ENCODE data around the gene XPNPEP2.

DNA sequence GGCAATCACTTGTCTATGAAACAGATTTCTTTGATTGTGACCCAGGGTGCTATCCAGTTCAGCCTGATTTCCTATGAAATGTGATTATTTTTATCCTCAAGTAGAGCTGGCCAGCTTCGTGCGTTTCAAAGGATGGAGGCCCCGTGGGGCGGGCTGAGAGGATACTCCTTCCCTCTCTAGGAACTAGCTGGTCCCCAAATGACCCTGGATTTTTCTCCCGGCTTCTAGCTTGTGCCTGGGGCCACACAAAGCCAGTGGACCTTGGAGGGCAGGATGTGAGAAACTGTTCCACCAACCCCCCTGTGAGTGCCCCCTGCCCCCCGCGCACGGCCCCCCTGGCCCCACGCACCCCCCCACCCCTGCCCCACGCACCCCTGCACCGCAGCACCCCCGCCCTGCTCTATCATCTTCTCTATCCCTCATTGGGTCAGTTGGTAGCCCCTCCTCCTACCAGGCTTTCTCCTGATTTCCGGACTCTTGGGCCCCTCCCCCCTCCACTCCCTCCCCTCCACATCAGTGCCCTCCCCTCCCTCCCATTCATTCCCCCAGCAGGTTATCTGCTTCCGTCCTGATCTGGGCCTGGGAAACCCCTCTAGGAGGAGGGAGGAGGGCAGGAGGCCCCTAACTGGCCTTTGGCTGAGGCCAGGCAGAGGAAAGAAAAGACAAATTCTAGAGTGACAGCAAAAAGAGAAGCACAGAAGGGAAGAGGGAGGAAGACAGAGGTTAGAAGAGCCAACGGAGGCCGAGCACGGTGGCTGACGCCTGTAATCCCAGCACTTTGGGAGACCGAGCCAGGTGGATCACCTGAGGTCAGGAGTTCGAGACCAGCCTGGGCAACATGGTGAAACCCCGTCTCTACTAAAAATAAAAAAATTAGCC lies 3.3 kb downstream of the XPNPEP2 start:
- TF ChIP-seq, protein P1, sequence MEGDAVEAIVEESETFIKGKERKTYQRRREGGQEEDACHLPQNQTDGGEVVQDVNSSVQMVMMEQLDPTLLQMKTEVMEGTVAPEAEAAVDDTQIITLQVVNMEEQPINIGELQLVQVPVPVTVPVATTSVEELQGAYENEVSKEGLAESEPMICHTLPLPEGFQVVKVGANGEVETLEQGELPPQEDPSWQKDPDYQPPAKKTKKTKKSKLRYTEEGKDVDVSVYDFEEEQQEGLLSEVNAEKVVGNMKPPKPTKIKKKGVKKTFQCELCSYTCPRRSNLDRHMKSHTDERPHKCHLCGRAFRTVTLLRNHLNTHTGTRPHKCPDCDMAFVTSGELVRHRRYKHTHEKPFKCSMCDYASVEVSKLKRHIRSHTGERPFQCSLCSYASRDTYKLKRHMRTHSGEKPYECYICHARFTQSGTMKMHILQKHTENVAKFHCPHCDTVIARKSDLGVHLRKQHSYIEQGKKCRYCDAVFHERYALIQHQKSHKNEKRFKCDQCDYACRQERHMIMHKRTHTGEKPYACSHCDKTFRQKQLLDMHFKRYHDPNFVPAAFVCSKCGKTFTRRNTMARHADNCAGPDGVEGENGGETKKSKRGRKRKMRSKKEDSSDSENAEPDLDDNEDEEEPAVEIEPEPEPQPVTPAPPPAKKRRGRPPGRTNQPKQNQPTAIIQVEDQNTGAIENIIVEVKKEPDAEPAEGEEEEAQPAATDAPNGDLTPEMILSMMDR (IDR thresholded peaks at IDR 0.05; ENCODE audit: borderline replicate concordance, extremely low read depth, low read length, poor library complexity, severe bottlenecking) = no peak
- TF ChIP-seq EZH2 (IDR thresholded peaks at IDR 0.05; ENCODE audit: borderline replicate concordance, low read depth, low read length, severe bottlenecking) = no peak

All from DND-41 (cell line).